BLaER1 (cell line): ENCODE results near the gene CCDC85C.
A peak's percentile ranks its signal among the peaks of the same experiment; 100 is the strongest.

Experiments
- H3K27ac ChIP-seq: shearing (Covaris generic); formaldehyde crosslinking; 2 replicates; pipeline ENCODE4 v1.8.1; 2022
- H3K27me3 ChIP-seq: shearing (Covaris generic); formaldehyde crosslinking; 2 replicates; pipeline ENCODE4 v1.8.1; 2022
- H3K36me3 ChIP-seq: shearing (Covaris generic); formaldehyde crosslinking; 2 replicates; pipeline ENCODE4 v1.8.1; 2022
- H3K4me1 ChIP-seq: shearing (Covaris generic); formaldehyde crosslinking; 2 replicates; pipeline ENCODE4 v1.8.1; 2022
- H3K4me2 ChIP-seq: shearing (Covaris generic); formaldehyde crosslinking; 2 replicates; pipeline ENCODE4 v1.8.1; 2022
- H3K4me3 ChIP-seq: shearing (Covaris generic); formaldehyde crosslinking; 2 replicates; pipeline ENCODE4 v1.8.1; 2022
- H3K9ac ChIP-seq: shearing (Covaris generic); formaldehyde crosslinking; 2 replicates; pipeline ENCODE4 v1.8.1; 2022
- H3K9me3 ChIP-seq: shearing (Covaris generic); formaldehyde crosslinking; 2 replicates; pipeline ENCODE4 v1.8.1; 2022
- H4K20me1 ChIP-seq: shearing (Covaris generic); formaldehyde crosslinking; 2 replicates; pipeline ENCODE4 v1.8.1; 2022
- Cebpa-rat ChIP-seq: shearing (Covaris generic); IDR thresholded peaks from 2 replicates; pipeline ENCODE4 v1.8.1; 2022

The CCDC85C gene

DNA sequence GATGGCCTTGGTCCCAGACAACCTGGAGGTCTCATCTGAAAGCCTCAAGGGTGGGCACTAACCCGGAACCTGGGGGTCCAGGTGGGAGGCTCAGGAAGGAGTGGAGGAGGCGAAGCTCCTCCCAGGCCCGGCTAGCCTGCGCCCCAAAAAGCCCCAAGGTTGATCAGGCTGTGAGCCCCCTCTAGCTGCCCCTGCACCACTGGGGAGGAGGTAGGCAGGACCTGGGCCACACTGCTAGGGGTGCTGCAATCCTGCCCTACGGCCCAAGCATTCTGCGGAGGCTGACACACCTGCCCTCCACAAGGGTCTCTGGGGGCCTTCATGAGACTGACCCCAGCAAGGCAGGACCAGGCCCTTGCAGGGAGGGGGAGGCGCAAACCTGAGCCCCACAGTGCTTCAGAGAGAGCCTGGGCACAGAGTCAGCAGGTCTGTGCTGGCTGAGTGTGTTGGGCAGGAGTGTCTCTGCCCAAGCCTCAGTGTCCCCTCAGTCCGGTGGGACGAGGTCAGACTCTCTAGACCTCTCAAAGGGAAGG lies 51.9 kb downstream of the CCDC85C start:
- Histone ChIP-seq H3K36me3 (no peaks in the 10 kb centered on the region; the same call in 1 of the 2 replicates), H3K9me3 (no peaks in the 10 kb centered on the region), H3K27ac (no peak overlapping the region), H3K4me3 (no peak overlapping the region), H4K20me1 (peaks cover 99% of the 10 kb centered on the region), H3K9ac (no peak overlapping the region), H3K27me3 (no peaks in the 10 kb centered on the region), H3K4me1 (peaks cover 65% of the 10 kb centered on the region), H3K4me2 (peak overlapping the region; percentile 73; the same call in 1 of the 2 replicates)
- no peak for TF ChIP-seq Cebpa-rat

- peaks cover 99% of the 10 kb centered on the region for H4K20me1 ChIP-seq
- no peak for TF ChIP-seq Cebpa-rat
These were observed 52.7 kb downstream of the CCDC85C start for GRCh38 chr14:99551034-99551922.

GRCh38 chr14:99550387-99550992 lies 53.5 kb downstream of the CCDC85C start:
- Histone ChIP-seq H3K9ac (no peak overlapping the region), H3K4me1 (peaks cover 81% of the 10 kb centered on the region), H3K36me3 (no peaks in the 10 kb centered on the region; the same call in 1 of the 2 replicates), H3K4me2 (peak overlapping the region; percentile 73), H4K20me1 (peaks cover 99% of the 10 kb centered on the region), H3K4me3 (no peak overlapping the region), H3K9me3 (no peaks in the 10 kb centered on the region), H3K27ac (no peak overlapping the region; the same call in 1 of the 2 replicates), H3K27me3 (no peaks in the 10 kb centered on the region)
- TF ChIP-seq Cebpa-rat, result no peak

More at GRCh38 chr14:99551034-99551922, 52.7 kb downstream of the CCDC85C start:
- Histone ChIP-seq H3K36me3 (no peaks in the 10 kb centered on the region; the same call in 1 of the 2 replicates), H3K4me3 (no peak overlapping the region), H3K4me1 (peaks cover 73% of the 10 kb centered on the region), H3K9ac (no peak overlapping the region), H3K27me3 (no peaks in the 10 kb centered on the region), H3K27ac (no peak overlapping the region), H3K4me2 (peak overlapping the region; percentile 73), H3K9me3 (no peaks in the 10 kb centered on the region)

- H3K4me2 ChIP-seq, result peak overlapping the region; percentile 73
These were observed 54.3 kb downstream of the CCDC85C start for GRCh38 chr14:99549684-99550083.

DNA sequence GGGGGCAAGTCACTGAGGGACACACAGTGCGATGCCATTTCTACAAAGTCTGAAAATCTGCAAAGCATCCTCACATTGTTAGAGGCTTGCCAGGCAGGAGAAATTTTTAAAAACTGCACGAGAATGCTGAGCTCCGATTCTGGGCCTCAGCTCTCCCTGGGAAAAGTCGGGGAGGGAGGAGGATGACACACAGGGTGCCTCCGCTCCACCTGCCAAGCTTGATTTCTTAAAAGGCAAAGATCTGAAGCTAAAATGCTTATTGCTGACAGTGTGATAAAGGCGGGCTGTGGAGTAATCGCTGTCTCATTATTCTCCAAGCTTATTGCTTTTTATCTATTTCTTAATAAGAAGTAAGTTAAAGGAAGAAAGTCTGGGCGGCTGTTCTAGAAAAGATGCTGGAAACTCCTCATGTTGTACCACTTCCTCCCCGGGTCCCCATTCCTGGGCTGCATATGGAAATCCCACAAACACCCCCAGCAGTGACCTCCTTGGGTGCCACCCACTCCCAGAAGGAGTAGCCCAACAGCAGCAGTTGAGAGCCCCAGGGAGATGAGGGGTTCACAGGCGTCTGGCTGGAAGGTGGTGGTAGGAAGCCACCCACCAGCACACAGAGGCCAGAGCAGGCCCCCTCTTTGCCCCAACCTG lies 55.0 kb downstream of the CCDC85C start:
- H3K36me3 ChIP-seq, result no peaks in the 10 kb centered on the region; the same call in 1 of the 2 replicates
- no peaks in the 10 kb centered on the region for H3K27me3 ChIP-seq
- peak overlapping the region; percentile 73 for H3K4me2 ChIP-seq
- no peaks in the 10 kb centered on the region for H3K9me3 ChIP-seq
- peak overlapping the region; percentile 20 for H3K9ac ChIP-seq
- H4K20me1 ChIP-seq, result peaks cover 99% of the 10 kb centered on the region
- H3K4me3 ChIP-seq, result peak overlapping the region; percentile 23; the same call in 1 of the 2 replicates
- no peak for TF ChIP-seq Cebpa-rat
- peaks cover 89% of the 10 kb centered on the region for H3K4me1 ChIP-seq
- peak overlapping the region; percentile 66 for H3K27ac ChIP-seq

More at GRCh38 chr14:99549684-99550083, 54.3 kb downstream of the CCDC85C start:
- no peak for TF ChIP-seq Cebpa-rat
- Histone ChIP-seq H4K20me1 (peaks cover 99% of the 10 kb centered on the region), H3K4me3 (no peak overlapping the region), H3K36me3 (no peaks in the 10 kb centered on the region; the same call in 1 of the 2 replicates), H3K9me3 (no peaks in the 10 kb centered on the region), H3K9ac (peak overlapping the region; percentile 20), H3K27ac (peak overlapping the region; percentile 66), H3K27me3 (no peaks in the 10 kb centered on the region), H3K4me1 (peaks cover 89% of the 10 kb centered on the region)

DNA sequence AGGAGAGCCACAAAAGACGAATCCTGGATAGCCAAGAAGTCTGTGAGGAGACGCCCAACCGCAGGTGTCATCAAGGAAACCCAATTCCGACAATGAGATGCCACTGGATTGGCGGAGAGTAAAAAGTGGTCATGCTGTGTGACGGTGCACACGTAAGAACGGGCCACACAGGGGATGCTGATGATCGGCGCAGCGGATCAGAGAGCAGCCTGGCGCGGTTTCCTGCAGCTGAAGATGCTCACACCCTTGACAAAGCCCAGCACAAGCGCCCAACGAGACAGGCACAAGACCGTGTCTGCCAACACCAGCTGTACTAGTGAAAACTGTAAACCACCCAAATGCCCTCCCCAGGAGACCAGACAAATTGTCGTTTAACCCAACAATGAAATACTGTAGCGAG lies 55.8 kb downstream of the CCDC85C start:
- Histone ChIP-seq H3K9ac (peak overlapping the region; percentile 20; the same call in 1 of the 2 replicates), H3K4me3 (peak overlapping the region; percentile 23; the same call in 1 of the 2 replicates), H4K20me1 (peaks cover 100% of the 10 kb centered on the region), H3K4me1 (peaks cover 96% of the 10 kb centered on the region), H3K9me3 (no peaks in the 10 kb centered on the region), H3K27ac (peak overlapping the region; percentile 66), H3K4me2 (peak overlapping the region; percentile 73), H3K27me3 (no peaks in the 10 kb centered on the region), H3K36me3 (no peaks in the 10 kb centered on the region; the same call in 1 of the 2 replicates)
- TF ChIP-seq Cebpa-rat, result no peak

- no peak for TF ChIP-seq Cebpa-rat
- Histone ChIP-seq H4K20me1 (peaks cover 100% of the 10 kb centered on the region), H3K27ac (no peak overlapping the region), H3K4me2 (peak overlapping the region; percentile 73), H3K27me3 (no peaks in the 10 kb centered on the region), H3K4me3 (no peak overlapping the region), H3K36me3 (no peaks in the 10 kb centered on the region), H3K9me3 (no peaks in the 10 kb centered on the region), H3K9ac (0 out of 2 replicates have a peak overlapping the region, but pooled peaks have one; percentile 18), H3K4me1 (peaks cover 99% of the 10 kb centered on the region)
These were observed 57.6 kb downstream of the CCDC85C start for GRCh38 chr14:99546234-99546879.

DNA sequence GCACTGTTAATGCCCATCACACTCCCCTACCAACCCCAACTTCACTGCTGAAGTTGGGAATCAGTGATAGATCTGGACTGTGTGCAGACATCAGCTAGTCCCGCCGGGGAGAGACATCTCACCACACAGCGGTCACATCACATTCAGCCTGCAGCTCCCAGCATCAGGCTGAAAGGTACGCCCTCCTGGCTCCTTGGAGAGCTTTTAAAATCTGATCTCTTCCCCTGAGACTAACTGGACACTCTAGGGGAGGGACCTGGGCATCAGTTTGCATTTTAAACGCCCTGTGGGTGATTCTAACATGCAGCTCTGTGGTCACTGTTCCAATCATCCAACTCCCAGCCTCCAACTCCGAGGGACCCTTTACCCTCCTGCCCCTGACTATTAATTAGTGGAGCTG lies 58.4 kb downstream of the CCDC85C start:
- H4K20me1 ChIP-seq, result peaks cover 100% of the 10 kb centered on the region
- H3K4me3 ChIP-seq, result no peak overlapping the region
- H3K27me3 ChIP-seq, result no peaks in the 10 kb centered on the region
- TF ChIP-seq Cebpa-rat, result no peak
- peaks cover 99% of the 10 kb centered on the region for H3K4me1 ChIP-seq
- H3K9me3 ChIP-seq, result no peaks in the 10 kb centered on the region
- H3K36me3 ChIP-seq, result no peaks in the 10 kb centered on the region
- peak overlapping the region; percentile 73; the same call in 1 of the 2 replicates for H3K4me2 ChIP-seq
- H3K9ac ChIP-seq, result no peak overlapping the region
- H3K27ac ChIP-seq, result no peak overlapping the region

- peaks cover 100% of the 10 kb centered on the region for H4K20me1 ChIP-seq
- H3K4me3 ChIP-seq, result no peak overlapping the region
- TF ChIP-seq Cebpa-rat, result no peak
- H3K4me1 ChIP-seq, result peaks cover 99% of the 10 kb centered on the region
- no peak overlapping the region for H3K9ac ChIP-seq
- H3K4me2 ChIP-seq, result no peak overlapping the region
- H3K9me3 ChIP-seq, result no peaks in the 10 kb centered on the region
- H3K27ac ChIP-seq, result no peak overlapping the region
- H3K27me3 ChIP-seq, result no peaks in the 10 kb centered on the region
- no peaks in the 10 kb centered on the region for H3K36me3 ChIP-seq
These were observed 59.0 kb downstream of the CCDC85C start for GRCh38 chr14:99544991-99545390.
